Osteoblast (primary cell): ENCODE data around the gene CMSS1. TPM values are rescaled to one million over a fixed set of nuclear protein-coding genes. Genes with fewer than 3 reads are reported as not detected.

Experiments used
- DNase-seq: peaks from one replicate; pipeline ENCODE4 v3.0.0; 2011; ENCODE audit warnings: low spot score, mixed read lengths; ENCODE audit not compliant: insufficient read length; ENCODE audit errors: missing footprints
- H2AFZ ChIP-seq: 2 replicates; pipeline ENCODE4 v1.6.0; 2011; ENCODE audit warnings: mild to moderate bottlenecking, low read length
- H3K27ac ChIP-seq: 2 replicates; pipeline ENCODE4 v1.5.1; 2011; ENCODE audit warnings: mild to moderate bottlenecking, low read depth, low read length, moderate library complexity
- H3K27me3 ChIP-seq: 2 replicates; pipeline ENCODE4 v1.6.0; 2012; ENCODE audit warnings: mild to moderate bottlenecking, control low read depth, inconsistent platforms, low read length, moderate library complexity; ENCODE audit not compliant: insufficient read depth
- H3K36me3 ChIP-seq: 2 replicates; pipeline ENCODE4 v1.5.1; 2011; ENCODE audit warnings: mild to moderate bottlenecking, low read length, control low read depth, moderate library complexity; ENCODE audit not compliant: insufficient read depth
- H3K4me1 ChIP-seq: 2 replicates; pipeline ENCODE4 v1.5.1; 2011; ENCODE audit warnings: mild to moderate bottlenecking, low read length, control low read depth, moderate library complexity; ENCODE audit not compliant: insufficient read depth
- H3K4me2 ChIP-seq: 2 replicates; pipeline ENCODE4 v1.6.0; 2011; ENCODE audit warnings: mild to moderate bottlenecking, low read length; ENCODE audit not compliant: insufficient read depth
- H3K4me3 ChIP-seq: fragments of 200-600 bp; sonication (generic); 3 replicates; pipeline ENCODE4 v1.5.1; 2012; ENCODE audit warnings: mild to moderate bottlenecking, low read length, inconsistent platforms; ENCODE audit not compliant: insufficient read depth
- H3K79me2 ChIP-seq: 2 replicates; pipeline ENCODE4 v1.6.0; 2012; ENCODE audit warnings: mild to moderate bottlenecking, low read length, control low read depth, inconsistent platforms; ENCODE audit not compliant: insufficient read depth
- H3K9me3 ChIP-seq: 2 replicates; pipeline ENCODE4 v1.5.1; 2011; ENCODE audit warnings: low read depth, low read length, control low read depth
- H4K20me1 ChIP-seq: 2 replicates; pipeline ENCODE4 v1.6.0; 2012; ENCODE audit warnings: mild to moderate bottlenecking, low read length, control low read depth; ENCODE audit not compliant: insufficient read depth
- CTCF ChIP-seq: IDR thresholded peaks from 2 replicates; pipeline ENCODE4 v1.5.1; 2011; ENCODE audit warnings: mild to moderate bottlenecking, low read depth, low read length, moderate library complexity; ENCODE audit errors: extremely low read depth
- total RNA-seq: library from RNA; depleted of rRNA; stranded (reverse); fragments of >200 nt; gene quantifications from 2 replicates; pipeline ENCODE4 v1.2.3, GENCODE V29; 2012

Gene CMSS1
- total RNA-seq, 1 donor, result 15.9 TPM

GRCh38 chr3:99842826-99843589 is 25.3 kb downstream of the CMSS1 start:
- Histone ChIP-seq H3K9me3 (no peaks in the 10 kb centered on the region), H3K27me3 (no peaks in the 10 kb centered on the region), H2AFZ (peak overlapping the region; percentile 1), H3K27ac (peak overlapping the region; percentile 76), H3K4me1 (peaks cover 31% of the 10 kb centered on the region), H3K36me3 (peaks cover 1% of the 10 kb centered on the region), H3K79me2 (peaks cover 3% of the 10 kb centered on the region), H4K20me1 (peaks cover 4% of the 10 kb centered on the region), H3K4me2 (peak overlapping the region; percentile 51), H3K4me3 (no peak overlapping the region)
- DNase-seq, result no peak
- TF ChIP-seq CTCF, result peak; percentile 75

GRCh38 chr3:99843590-99844258 is 26.1 kb downstream of the CMSS1 start:
- H2AFZ ChIP-seq, result peak overlapping the region; percentile 59
- peaks cover 7% of the 10 kb centered on the region for H3K79me2 ChIP-seq
- no peaks in the 10 kb centered on the region for H3K9me3 ChIP-seq
- peak overlapping the region; percentile 51 for H3K4me2 ChIP-seq
- H3K36me3 ChIP-seq, result peaks cover 6% of the 10 kb centered on the region
- peak overlapping the region; percentile 16 for H3K4me3 ChIP-seq
- H3K27me3 ChIP-seq, result no peaks in the 10 kb centered on the region
- peaks cover 31% of the 10 kb centered on the region for H3K4me1 ChIP-seq
- no peak for TF ChIP-seq CTCF
- no peaks in the 10 kb centered on the region for H4K20me1 ChIP-seq
- H3K27ac ChIP-seq, result peak overlapping the region; percentile 76
- DNase-seq, result peak; percentile 18

- Histone ChIP-seq H3K9me3 (no peaks in the 10 kb centered on the region), H3K4me3 (no peak overlapping the region), H3K79me2 (peaks cover 15% of the 10 kb centered on the region), H2AFZ (no peak overlapping the region), H3K27me3 (no peaks in the 10 kb centered on the region), H3K4me1 (peaks cover 31% of the 10 kb centered on the region), H3K36me3 (peaks cover 12% of the 10 kb centered on the region), H3K27ac (peak overlapping the region; percentile 78), H3K4me2 (no peak overlapping the region), H4K20me1 (no peaks in the 10 kb centered on the region)
- DNase-seq, result no peak
- no peak for TF ChIP-seq CTCF
Observed at GRCh38 chr3:99845331-99845730, 27.7 kb downstream of the CMSS1 start.

GRCh38 chr3:99845999-99846398 is 28.3 kb downstream of the CMSS1 start:
- H4K20me1 ChIP-seq, result no peaks in the 10 kb centered on the region
- H3K27ac ChIP-seq, result peak overlapping the region; percentile 78
- no peak overlapping the region for H3K4me3 ChIP-seq
- H3K4me1 ChIP-seq, result peaks cover 31% of the 10 kb centered on the region
- H3K9me3 ChIP-seq, result no peaks in the 10 kb centered on the region
- H3K27me3 ChIP-seq, result no peaks in the 10 kb centered on the region
- DNase-seq, result no peak
- TF ChIP-seq CTCF, result no peak
- no peak overlapping the region for H3K4me2 ChIP-seq
- H3K36me3 ChIP-seq, result peaks cover 14% of the 10 kb centered on the region
- peaks cover 20% of the 10 kb centered on the region for H3K79me2 ChIP-seq
- no peak overlapping the region for H2AFZ ChIP-seq
